Ovary (tissue), 9 donors: Measurements from ENCODE around the gene FHIP1A. TPM values are rescaled to one million over a fixed set of nuclear protein-coding genes. Genes with fewer than 3 reads are reported as not detected.
"Not testable (repeated sequence)": the region's sequence is repeated elsewhere in the genome, so short reads cannot be mapped to it uniquely, and the experiment has no call there.

Experiments used
- DNase-seq, 5 donors: peaks; one replicate each; pipeline ENCODE4 v3.0.0-alpha.2; 2019 to 2020
- H3K27ac ChIP-seq, 2 donors: fragments of 200-600 bp; one replicate each; pipeline versions ENCODE4 v1.5.1 to v1.8.0; 2019 to 2022
- H3K27me3 ChIP-seq: fragments of 200-600 bp; one replicate; pipeline ENCODE4 v1.8.0; 2022
- H3K36me3 ChIP-seq: fragments of 200-600 bp; sonication (generic); one replicate; pipeline ENCODE4 v1.5.1; 2019
- H3K4me1 ChIP-seq: one replicate; pipeline ENCODE4 v1.8.1; 2013; ENCODE audit warnings: mild to moderate bottlenecking, moderate library complexity; ENCODE audit not compliant: insufficient read depth
- H3K4me3 ChIP-seq: fragments of 200-600 bp; sonication (generic); one replicate; pipeline ENCODE4 v1.5.1; 2017
- H3K9me3 ChIP-seq, 2 donors: fragments of 200-600 bp in 1 of 2; sonication (generic) in 1 of 2; one replicate each; pipeline versions ENCODE4 v1.5.1 to v1.8.1; 2013 to 2019; ENCODE audit warnings: mild to moderate bottlenecking in 1 of 2, moderate library complexity in 1 of 2
- EP300 ChIP-seq: sonication (generic); formaldehyde crosslinking; IDR thresholded peaks from one replicate; pipeline ENCODE4 v1.6.1; 2017; ENCODE audit warnings: antibody characterized with exemption
- POLR2A ChIP-seq: fragments of 450-650 bp; IDR thresholded peaks from one replicate; pipeline ENCODE4 v1.6.1; 2017; ENCODE audit warnings: antibody characterized with exemption, mild to moderate bottlenecking, moderate library complexity
- WGBS, 3 donors: extraction: QIAGEN DNeasy Blood & Tissue Kit in 1 of 3; methylation state at CpG; one replicate each; pipeline versions ENCODE4 v1.1.5 to v1.1.7; 2013 to 2017; 5-methylcytosine and 5-hydroxymethylcytosine counted together
- intact Hi-C, 4 donors: fragments of 100-400 bp; cut with DNase I; formaldehyde crosslinking; loops; one replicate each; pipeline versions ENCODE4 v1.11.0 to v1.15.1; 2022 to 2023
- polyA plus RNA-seq, 2 donors: library from polyadenylated mRNA; stranded (reverse); fragments of 200-250 nt in 1 of 2; fragments of 350-450 nt in 1 of 2; fragmentation: Illumina TruSeq in 1 of 2; extraction: RNeasy Lipid Tissue Mini Kit (QIAGEN cat#74804) in 1 of 2; gene quantifications; one replicate each; pipeline ENCODE4 v1.2.3, GENCODE V29; 2013 to 2014
- total RNA-seq, 7 donors: library from RNA; depleted of rRNA in 2 of 7; stranded (reverse); fragments of >200 nt in 2 of 7; fragmentation: NEBNext Ultra II Directional in 3 of 7; extraction: Animal tissue kit (Norgen Biotek cat#: 25700) in 3 of 7; gene quantifications; one replicate each; pipeline versions ENCODE4 v1.1.0 to v1.2.4, GENCODE V29; 2016 to 2023
- TF ChIP-seq, protein P1 (sequence below), 3 donors: fragments of 450-650 bp in 2 of 3; fragments of 200-600 bp in 1 of 3; IDR thresholded peaks; one replicate each; pipeline versions ENCODE4 v1.5.1 to v1.8.0; 2016 to 2022; ENCODE audit warnings: antibody characterized with exemption in 3 of 3, mild to moderate bottlenecking in 1 of 3
- donor health status: DM: no; HTN: no; CAD: no; lungs with moderate emphysema.
- donor health status: DM: no; HTN: no; CAD: no.
- donor health status: Bipolar disorder and iron deficiency.
- donor health status: DM: yes; HTN: yes; CAD: no.
- donor health status: DM: no; HTN: no; CAD: no.
- donor health status: DM: yes; HTN: yes; CAD: no.

The FHIP1A gene
- total and polyA plus RNA-seq, 9 donors: 0.77 to 14.2 (median 8.9) TPM

DNA sequence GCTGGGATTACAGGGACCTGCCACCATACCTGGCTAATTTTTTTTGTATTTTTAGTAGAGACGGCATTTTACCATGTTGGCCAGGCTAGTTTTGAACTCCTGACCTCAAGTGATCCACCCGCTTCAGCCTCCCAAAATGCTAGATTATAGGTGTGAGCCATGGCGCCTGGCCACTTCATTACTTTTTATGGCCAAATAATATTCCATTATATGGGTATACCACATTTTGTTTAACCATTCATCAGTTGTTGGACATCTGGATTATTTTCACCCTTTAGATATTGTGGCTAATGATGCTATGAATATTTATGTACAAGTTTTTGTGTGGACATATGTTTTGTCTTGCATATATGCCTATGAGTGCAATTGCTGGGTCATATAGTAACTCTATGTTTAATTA lies 8.6 kb upstream of the FHIP1A start:
- Histone ChIP-seq H3K27ac (no peak overlapping the region), H3K4me3 (no peak overlapping the region), H3K4me1 (no peaks in the 10 kb centered on the region), H3K36me3 (no peaks in the 10 kb centered on the region), H3K9me3 (no peaks in the 10 kb centered on the region), H3K27me3 (no peaks in the 10 kb centered on the region)
- no peak for DNase-seq
- TF ChIP-seq, protein P1, sequence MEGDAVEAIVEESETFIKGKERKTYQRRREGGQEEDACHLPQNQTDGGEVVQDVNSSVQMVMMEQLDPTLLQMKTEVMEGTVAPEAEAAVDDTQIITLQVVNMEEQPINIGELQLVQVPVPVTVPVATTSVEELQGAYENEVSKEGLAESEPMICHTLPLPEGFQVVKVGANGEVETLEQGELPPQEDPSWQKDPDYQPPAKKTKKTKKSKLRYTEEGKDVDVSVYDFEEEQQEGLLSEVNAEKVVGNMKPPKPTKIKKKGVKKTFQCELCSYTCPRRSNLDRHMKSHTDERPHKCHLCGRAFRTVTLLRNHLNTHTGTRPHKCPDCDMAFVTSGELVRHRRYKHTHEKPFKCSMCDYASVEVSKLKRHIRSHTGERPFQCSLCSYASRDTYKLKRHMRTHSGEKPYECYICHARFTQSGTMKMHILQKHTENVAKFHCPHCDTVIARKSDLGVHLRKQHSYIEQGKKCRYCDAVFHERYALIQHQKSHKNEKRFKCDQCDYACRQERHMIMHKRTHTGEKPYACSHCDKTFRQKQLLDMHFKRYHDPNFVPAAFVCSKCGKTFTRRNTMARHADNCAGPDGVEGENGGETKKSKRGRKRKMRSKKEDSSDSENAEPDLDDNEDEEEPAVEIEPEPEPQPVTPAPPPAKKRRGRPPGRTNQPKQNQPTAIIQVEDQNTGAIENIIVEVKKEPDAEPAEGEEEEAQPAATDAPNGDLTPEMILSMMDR (IDR thresholded peaks at IDR 0.05): no peak
- TF ChIP-seq POLR2A: no peak
- WGBS, 3 donors: 91 to 97% (median 93%) methylated on average over 3 of the region's 3 CpGs
- intact Hi-C loops: no loop called here

DNA sequence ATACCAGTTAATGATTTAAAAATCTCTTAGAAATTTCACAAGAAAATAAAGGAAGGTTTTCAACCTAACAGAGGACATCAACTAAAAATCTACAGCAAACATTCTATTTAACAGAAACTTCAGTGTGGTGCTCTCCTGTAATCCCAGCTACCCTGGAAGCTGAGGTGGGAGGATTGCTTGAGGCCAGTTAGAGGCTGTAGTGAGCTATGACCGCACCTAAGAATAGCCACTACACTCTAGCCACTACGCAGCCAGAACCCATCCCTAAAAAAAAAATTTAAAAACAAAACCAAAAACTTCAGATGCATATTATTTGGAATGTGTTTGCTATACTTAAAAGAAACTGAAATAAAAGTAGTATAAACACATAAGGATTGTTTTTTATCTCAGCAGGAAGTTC lies 7.2 kb upstream of the FHIP1A start:
- no peak overlapping the region for H3K4me3 ChIP-seq
- TF ChIP-seq, protein P1 (IDR thresholded peaks at IDR 0.05): no peak
- TF ChIP-seq POLR2A: no peak
- no peak for TF ChIP-seq EP300
- no peaks in the 10 kb centered on the region for H3K36me3 ChIP-seq
- no peaks in the 10 kb centered on the region for H3K9me3 ChIP-seq
- no peaks in the 10 kb centered on the region for H3K27me3 ChIP-seq
- intact Hi-C loops: no loop called here
- 77 to 87% (median 78%) methylated on average over 2 of the region's 2 CpGs for WGBS, 3 donors
- H3K4me1 ChIP-seq: no peaks in the 10 kb centered on the region
- DNase-seq: no peak
- no peak overlapping the region for H3K27ac ChIP-seq

DNA sequence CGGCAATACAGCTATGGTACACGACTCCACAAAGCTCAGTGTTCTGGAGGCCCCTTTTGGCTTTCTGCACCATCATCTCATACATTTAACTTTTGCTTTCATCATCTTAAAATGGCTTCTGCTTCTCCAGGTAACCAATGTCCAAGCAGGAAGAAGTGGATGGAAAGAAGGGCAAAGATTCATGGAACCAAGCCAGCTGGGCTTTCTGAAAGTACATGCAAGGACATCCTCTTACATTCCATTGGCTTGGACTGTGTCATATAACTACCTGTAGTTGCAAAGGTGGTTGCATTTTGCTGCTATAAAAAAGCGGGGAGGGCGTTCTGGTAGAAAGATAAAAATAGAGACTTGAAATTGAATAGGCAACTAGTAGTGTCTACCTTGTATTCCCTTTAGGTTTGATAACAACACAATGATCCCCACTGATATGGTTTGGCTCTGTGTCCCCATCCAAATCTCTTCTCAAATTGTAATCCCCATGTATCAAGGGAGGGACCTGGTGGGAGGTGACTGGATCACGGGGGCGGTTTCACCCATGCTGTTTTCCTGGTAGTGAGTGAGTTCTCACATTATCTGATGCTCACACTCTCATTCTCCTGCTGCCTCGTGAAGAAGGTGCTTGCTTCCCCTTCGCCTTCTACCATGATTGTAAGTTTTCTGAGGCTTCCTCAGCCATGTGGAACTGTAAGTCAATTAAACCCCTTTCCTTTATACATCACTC lies 6.7 kb upstream of the FHIP1A start:
- intact Hi-C loops: no loop called here
- H3K27ac ChIP-seq: no peak overlapping the region
- no peak for DNase-seq
- no peaks in the 10 kb centered on the region for H3K36me3 ChIP-seq
- H3K27me3 ChIP-seq: no peaks in the 10 kb centered on the region
- no peak overlapping the region for H3K4me3 ChIP-seq
- WGBS, 3 donors: 76 to 78% (median 77%) methylated on average over 8 of the region's 8 CpGs
- no peaks in the 10 kb centered on the region for H3K9me3 ChIP-seq
- TF ChIP-seq POLR2A (no peak), EP300 (no peak)
- TF ChIP-seq, protein P1 (IDR thresholded peaks at IDR 0.05): no peak
- H3K4me1 ChIP-seq: no peaks in the 10 kb centered on the region

DNA sequence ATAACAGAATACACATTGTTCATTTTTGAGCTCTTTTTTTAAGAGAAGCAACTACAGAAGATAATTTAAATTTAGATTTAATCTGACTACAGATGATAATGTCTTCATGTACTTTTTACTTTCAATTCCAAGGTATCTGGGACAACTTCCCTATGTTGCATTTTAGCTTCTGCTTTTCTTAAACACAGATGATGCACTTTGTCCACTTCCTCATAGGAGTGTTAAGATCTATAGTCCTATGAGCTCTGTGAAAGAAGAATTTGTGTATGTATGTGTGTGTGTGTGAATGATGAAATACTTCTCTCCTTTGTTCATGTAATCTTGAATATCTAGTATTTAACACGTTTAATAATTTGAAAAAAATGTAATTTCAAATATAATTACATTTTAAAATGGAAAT lies 5.3 kb upstream of the FHIP1A start:
- Histone ChIP-seq H3K4me3 (no peak overlapping the region), H3K4me1 (peaks cover 4% of the 10 kb centered on the region), H3K36me3 (no peaks in the 10 kb centered on the region), H3K27ac (no peak overlapping the region), H3K27me3 (no peaks in the 10 kb centered on the region), H3K9me3 (no peaks in the 10 kb centered on the region)
- TF ChIP-seq, protein P1 (IDR thresholded peaks at IDR 0.05): no peak
- no peak for TF ChIP-seq EP300
- no peak for TF ChIP-seq POLR2A
- DNase-seq: no peak
- intact Hi-C loops: no loop called here
- WGBS, 3 donors: 58 to 72% (median 69%) methylated on average over 1 of the region's 1 CpG

DNA sequence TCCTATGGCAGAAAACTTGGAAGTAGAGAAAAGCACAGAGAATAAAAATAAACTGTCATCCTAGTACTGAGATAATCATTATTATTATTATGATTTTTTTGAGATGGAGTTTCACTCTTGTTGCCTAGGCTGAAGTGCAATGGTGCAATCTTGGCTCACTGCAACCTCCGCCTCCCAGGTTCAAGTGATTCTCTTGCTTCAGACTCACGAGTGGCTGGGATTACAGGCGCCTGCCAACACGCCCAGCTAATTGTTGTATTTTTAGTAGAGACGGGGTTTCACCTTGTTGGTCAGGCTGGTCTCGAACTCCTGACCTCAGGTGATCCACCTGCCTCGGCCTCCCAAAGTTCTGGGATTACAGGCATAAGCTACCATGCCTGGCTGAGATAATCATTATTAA lies 4.2 kb upstream of the FHIP1A start:
- H3K27ac ChIP-seq, DNase-seq, intact Hi-C loops, H3K4me3 ChIP-seq, H3K4me1 ChIP-seq, H3K9me3 ChIP-seq, H3K27me3 ChIP-seq, H3K36me3 ChIP-seq: not testable (repeated sequence)
- 83 to 92% (median 91%) methylated on average over 7 of the region's 7 CpGs for WGBS, 3 donors
